GM23248 (cell line): ENCODE measurements around the gene LOXHD1.

Experiments
- EZH2 ChIP-seq: fragments of 200-600 bp; sonication (generic); IDR thresholded peaks from 2 replicates; pipeline ENCODE4 v1.6.1; 2018; ENCODE audit warnings: antibody characterized with exemption, mild to moderate bottlenecking; ENCODE audit not compliant: insufficient read depth, poor library complexity, severe bottlenecking
- EZH2phosphoT487 ChIP-seq: fragments of 200-600 bp; sonication (generic); IDR thresholded peaks from 2 replicates; pipeline ENCODE4 v1.6.1; 2018; ENCODE audit warnings: antibody characterized with exemption, moderate library complexity, mild to moderate bottlenecking, low read depth; ENCODE audit not compliant: insufficient read depth

GRCh38 chr18:46632401-46633071 is 24.5 kb downstream of the LOXHD1 start:
- TF ChIP-seq EZH2 (no peak), EZH2phosphoT487 (no peak)
